ENCODE data around the gene INAFM2. TPM values are rescaled to one million over a fixed set of nuclear protein-coding genes. Genes with fewer than 3 reads are reported as not detected.
A peak's percentile ranks its signal among the peaks of the same experiment; 100 is the strongest.

Gene INAFM2
- total and polyA plus RNA-seq, 10 of the 15 experiments (the other 5 are each of a cell fraction or from before 2014, with no cell fraction given) = 0.75 to 8.1 (median 3.9) TPM

GRCh38 chr15:40357723-40358470 is 34.4 kb downstream of the INAFM2 start, which contains the start of gene DISP2:
Gene DISP2 (plus strand): TSS chr15:40358219. CDS start chr15:40358322, 103 bp downstream.
- in situ Hi-C loops (cut with MboI) = loop anchor here (5.0 kb wide), 1 partner anchor 51 kb away; the partner anchor contains the start of gene PLCB2
- peak within 1 kb of the TSS; percentile 94 for H3K4me2 ChIP-seq (ENCODE audit: control insufficient read depth, insufficient read depth)
- ChIA-PET SMC1A (ENCODE audit: uncharacterized antibody, unreplicated experiment) (interaction anchor here (0.7 kb wide), 1 partner anchor 50 kb away, joined by 3 read pairs; no protein-coding TSS in a partner anchor), CTCF (interaction anchor here (0.6 to 1.9 kb wide), 4 partner anchors 11 to 233 kb away, joined by 3 to 4 read pairs (median 4); no protein-coding TSS in a partner anchor), RAD21 (ENCODE audit: unreplicated experiment) (no interaction called here), POLR2A (no interaction called here)
- no peak within 1 kb of the TSS for H3K27ac ChIP-seq (ENCODE audit: control insufficient read depth, insufficient read depth)
- no TSS peak for BruUV-seq (replicated peaks)
- H3K79me2 ChIP-seq (ENCODE audit: control insufficient read depth, insufficient read depth, low read length) = no peaks in the 10 kb centered on the region
- no peaks in the 10 kb centered on the region for H3K36me3 ChIP-seq (ENCODE audit: control insufficient read depth in 2 of 2, insufficient read depth in 2 of 2, low read length in 1 of 2)
- peaks cover 5% of the 10 kb centered on the region; the same call in 1 of the 2 replicates for H3K4me1 ChIP-seq (ENCODE audit: control insufficient read depth, insufficient read depth, low read length)
- H2AFZ ChIP-seq (ENCODE audit: control insufficient read depth, low read depth, low read length) = peak within 1 kb of the TSS; percentile 89
- H3K9me3 ChIP-seq (replicated peaks; ENCODE audit: control insufficient read depth, insufficient read depth, low read length) = no peaks in the 10 kb centered on the region
- 7% methylated on average over 60 of the region's 82 CpGs for WGBS (ENCODE audit: insufficient coverage, insufficient replicate concordance, low lambda C conversion rate, missing lambda C conversion rate)
- H4K20me1 ChIP-seq (ENCODE audit: control insufficient read depth, insufficient read depth) = no peaks in the 10 kb centered on the region
- FAIRE-seq (peak; percentile 73), ATAC-seq (peak; percentile 94), DNase-seq (ENCODE audit: low read depth, low spot score) (no peak)
- peaks cover 0 to 6% of the 10 kb centered on the region in 2 experiments; a peak in 3 of 4 replicates for H3K27me3 ChIP-seq (replicated peaks in 1 of 2; ENCODE audit: control insufficient read depth in 2 of 2, insufficient read depth in 2 of 2, low read length in 1 of 2)
- intact Hi-C loops (cut with micrococcal nuclease; ENCODE audit: unreplicated experiment) = no loop called here
- H3K4me3 ChIP-seq = peak within 1 kb of the TSS; percentile 68; the same call in 1 of the 2 replicates
- H3K9ac ChIP-seq (ENCODE audit: control insufficient read depth, insufficient read depth, low read length) = no peak within 1 kb of the TSS
- TF ChIP-seq NBN (IDR thresholded peaks at IDR 0.05) (no peak), SRF (IDR thresholded peaks at IDR 0.05; ENCODE audit: low read depth in 2 of 2, low read length in 2 of 2) (0 out of 4 replicates have a peak, but pooled peaks of 1 of the 2 experiments have one; percentile 11), CEBPB (IDR thresholded peaks at IDR 0.05; ENCODE audit: borderline replicate concordance in 1 of 2, low read depth in 2 of 2, low read length in 2 of 2) (no peak), NR2F1 (conservative IDR thresholded peaks at IDR 0.05) (0 out of 2 replicates have a peak, but pooled peaks have one; percentile 25), YY1 (IDR thresholded peaks at IDR 0.05; ENCODE audit: low read depth, low read length) (0 out of 2 replicates have a peak, but pooled peaks have one; percentile 38), ZNF592 (IDR thresholded peaks at IDR 0.05) (no peak), SMARCA5 (IDR thresholded peaks at IDR 0.05) (0 out of 2 replicates have a peak, but pooled peaks have one; percentile 38), BCL3 (IDR thresholded peaks at IDR 0.05; ENCODE audit: borderline replicate concordance, insufficient read depth, low read depth, low read length, poor library complexity, severe bottlenecking) (no peak), FOS (IDR thresholded peaks at IDR 0.05; ENCODE audit: borderline replicate concordance, extremely low read depth, insufficient read length) (no peak), SIN3A (IDR thresholded peaks at IDR 0.05; ENCODE audit: low read depth, low read length) (peak; percentile 76; the same call in 1 of the 2 replicates), BACH1 (IDR thresholded peaks at IDR 0.05; ENCODE audit: borderline replicate concordance) (0 out of 2 replicates have a peak, but pooled peaks have one; percentile 53), NFXL1 (IDR thresholded peaks at IDR 0.05; ENCODE audit: borderline replicate concordance) (no peak), EP300 (IDR thresholded peaks at IDR 0.05; ENCODE audit: borderline replicate concordance in 1 of 2, control insufficient read depth in 1 of 2, low read depth in 2 of 2, low read length in 2 of 2) (no peak), RUNX3 (IDR thresholded peaks at IDR 0.05; ENCODE audit: low read length) (no peak), PBX3 (IDR thresholded peaks at IDR 0.05; ENCODE audit: insufficient replicate concordance, low read depth, low read length) (no peak), DPF2 (IDR thresholded peaks at IDR 0.05) (peak; percentile 63)
